Activated CD8-positive, alpha-beta memory T cell treated with anti-CD3 and anti-CD28 coated beads, Interleukin-2, amount 50 U/mL, for 24 hours (primary cell): ENCODE measurements around the gene NR2E3.

Experiments used
- DNase-seq: peaks from one replicate; pipeline ENCODE4 v3.0.0-alpha.2; 2020; ENCODE audit errors: extremely low read depth

Gene NR2E3

DNA sequence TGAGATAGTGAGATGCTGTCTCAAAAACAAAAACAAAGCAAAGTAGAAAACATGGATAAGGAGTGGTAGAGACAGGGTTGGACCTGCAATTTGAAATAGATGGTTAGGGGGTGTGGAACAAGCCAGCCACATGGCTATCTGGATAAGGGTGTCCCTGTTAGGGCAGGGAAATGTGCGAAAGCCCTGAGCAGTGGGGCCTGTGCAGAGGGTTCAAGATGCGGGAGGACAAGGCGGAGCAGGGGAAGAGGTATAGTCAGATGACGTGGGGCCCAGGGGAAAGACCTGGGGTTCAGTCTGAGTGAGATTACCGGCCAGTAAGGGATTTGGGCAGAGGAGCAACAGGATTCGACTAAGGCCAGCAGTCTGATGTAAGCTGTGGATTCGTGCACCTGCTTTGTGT lies 18.4 kb upstream of the NR2E3 start:
- no peak for DNase-seq

DNA sequence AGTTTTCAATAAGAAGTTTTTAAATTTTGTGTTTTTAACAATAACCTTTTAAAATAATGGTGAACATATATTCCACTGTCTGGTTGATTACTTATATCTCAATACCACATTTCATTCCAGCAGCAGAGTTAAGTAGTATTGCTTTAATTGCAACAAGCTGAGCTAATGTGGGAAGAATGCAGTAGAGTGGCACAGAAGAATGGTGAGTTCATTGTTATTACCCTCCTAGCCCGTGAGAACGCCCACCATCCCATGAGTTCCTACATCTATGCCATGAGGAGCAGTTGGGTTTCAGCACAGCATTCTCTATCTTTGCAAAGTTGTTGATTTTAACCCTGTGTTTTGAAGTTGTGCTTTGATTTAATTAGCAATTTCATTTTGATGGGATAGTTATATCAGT lies 17.8 kb upstream of the NR2E3 start:
- DNase-seq: no peak

DNA sequence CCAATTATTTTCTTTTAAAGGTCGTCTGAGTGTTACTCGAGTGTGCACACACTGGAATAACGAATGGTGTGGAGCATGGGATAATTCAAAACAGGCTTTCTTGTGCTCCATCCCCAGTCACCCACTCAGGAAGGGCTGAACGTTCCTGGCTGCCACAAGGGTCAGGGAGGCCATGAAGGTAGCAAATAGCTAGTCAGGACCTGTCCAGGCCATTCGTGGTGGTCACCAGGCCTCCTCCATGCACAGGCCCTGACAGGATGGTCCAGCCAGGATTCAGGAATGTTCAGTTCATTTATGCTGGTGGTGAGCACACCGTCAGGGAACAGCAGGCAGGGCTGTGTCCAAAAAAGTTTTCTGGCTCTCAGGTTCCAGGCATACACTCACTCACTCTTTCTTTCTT lies 11.7 kb upstream of the NR2E3 start:
- DNase-seq: no peak

DNA sequence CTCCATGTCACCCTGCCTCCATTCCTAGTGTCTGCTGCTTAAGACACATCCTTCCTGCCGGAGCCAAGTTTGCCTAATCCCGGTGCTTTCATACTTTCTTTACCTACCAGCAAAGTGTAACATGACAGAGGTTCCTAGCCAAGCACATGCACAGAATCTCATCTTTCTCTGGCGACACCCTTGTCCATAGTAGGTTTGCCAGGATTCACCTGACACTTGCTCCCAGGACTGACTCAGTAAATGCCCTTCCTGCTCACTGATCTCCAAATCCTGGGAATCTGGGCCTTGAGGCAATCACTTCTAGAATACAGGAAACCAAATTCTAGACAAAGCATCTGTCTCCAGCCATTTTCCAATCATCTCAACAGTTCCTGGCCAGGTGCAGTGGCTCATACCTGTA lies 10.2 kb upstream of the NR2E3 start:
- DNase-seq: no peak

DNA sequence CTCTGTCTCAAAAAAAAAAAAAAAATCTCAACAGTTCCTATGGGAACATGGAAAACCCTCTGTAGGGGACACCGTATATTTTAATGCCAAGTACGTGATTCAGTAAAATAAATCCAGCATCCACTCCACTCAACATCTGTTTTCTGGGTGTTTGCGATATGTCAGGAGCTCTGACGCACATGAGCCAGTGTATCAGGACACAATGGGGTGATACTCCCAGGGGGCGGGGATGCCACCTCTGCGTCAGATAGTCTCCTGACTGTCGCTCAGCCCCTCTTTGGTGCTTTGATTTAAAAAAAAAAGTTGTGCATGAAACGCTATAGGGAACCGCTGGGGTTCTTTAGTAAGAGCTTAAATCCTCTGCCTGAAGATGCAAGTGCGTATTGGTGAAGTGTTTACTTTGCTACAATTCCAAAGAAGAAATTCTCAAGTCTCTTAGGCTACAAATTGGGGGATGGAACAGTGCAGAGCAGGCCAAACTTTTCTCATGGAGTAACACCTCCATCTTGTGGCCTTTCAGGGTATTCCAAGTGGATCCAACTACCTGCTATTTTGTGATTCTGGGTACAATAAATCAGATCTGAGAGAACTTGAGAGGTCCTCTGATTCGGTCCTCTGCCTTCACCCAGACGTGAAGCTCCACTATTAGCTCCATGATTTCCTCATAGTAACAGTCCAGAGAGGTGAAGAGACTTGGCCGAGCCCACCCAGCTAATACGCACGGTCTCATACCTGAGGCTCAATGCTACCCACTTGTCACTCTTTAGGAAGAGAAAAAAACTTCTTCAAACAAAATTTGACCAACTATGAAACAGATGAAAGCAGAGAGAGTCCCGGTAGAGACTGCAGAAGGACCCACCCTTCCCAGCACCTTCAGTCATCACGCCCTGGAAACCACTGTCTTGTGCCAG lies 9.3 kb upstream of the NR2E3 start:
- DNase-seq: no peak

DNA sequence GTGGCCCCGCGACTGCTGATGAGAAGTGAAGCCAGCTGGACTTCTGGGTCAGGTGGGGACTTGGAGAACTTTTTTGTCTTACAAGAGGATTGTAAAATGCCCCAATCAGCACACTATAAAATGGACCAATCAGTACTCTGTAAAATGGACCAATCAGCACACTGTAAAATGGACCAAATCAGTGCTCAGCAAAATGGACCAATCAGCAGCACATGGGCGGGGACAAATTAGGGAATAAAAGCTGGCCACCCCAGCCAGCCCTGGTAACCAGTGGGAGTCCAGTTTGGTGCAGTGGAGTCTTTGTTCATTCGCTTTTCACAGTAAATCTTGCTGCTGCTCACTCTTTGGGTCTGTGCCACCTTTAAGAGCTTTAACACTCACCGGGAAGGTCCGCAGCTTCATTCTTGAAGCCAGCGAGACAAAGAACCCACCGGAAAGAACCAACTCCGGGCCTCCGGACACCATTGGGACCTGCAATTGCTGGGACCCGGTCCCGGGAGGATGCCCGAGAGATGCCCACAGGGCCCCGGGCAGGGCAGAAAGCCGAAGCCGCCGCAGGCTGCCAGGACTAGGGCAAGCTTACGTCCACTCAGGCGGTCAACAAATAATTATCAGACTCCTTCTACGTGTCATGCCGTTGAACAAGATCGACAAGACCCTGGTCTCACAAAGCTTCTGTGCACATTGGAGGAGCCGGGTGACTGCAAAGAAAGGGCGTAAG lies 8.3 kb upstream of the NR2E3 start:
- no peak for DNase-seq

DNA sequence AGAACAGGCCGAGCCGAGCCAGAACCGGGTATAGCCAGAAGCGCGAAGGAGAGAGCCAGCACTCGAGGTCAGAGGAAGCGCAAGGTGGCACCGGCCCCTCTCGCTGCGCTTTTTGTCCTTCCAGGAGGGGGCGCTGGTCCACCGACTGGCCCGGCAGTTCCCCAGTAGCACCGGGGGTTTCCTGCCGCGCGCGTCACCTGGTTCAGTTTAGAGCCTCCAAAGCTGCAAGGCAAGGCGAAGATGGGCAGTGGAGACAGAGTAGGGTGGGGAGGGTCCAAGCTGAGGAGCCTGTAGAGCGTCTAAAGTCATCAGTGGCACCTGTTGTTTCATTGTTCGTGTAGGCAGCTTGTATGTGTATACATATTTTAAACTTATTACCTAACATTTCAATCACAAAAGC lies 7.6 kb upstream of the NR2E3 start:
- DNase-seq: no peak

DNA sequence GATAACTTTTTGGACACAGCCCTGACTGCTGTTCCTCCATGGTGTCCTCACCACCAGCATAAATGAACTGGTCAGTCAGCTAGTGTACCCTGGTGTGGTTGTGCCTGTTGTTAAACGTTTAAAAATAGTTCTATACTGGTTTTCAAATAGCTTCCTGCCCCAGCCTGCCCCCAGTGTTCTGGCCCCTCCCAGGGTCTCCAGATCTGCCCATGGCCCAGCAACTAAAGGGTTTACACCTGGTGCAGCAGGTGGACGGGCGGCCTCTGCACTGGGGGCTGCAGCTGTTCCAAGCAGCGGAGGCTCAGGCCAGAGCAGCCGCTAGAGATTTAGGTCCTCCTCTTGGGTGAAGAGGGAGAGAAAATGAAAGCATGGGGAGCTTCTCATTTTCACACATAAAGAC lies 6.1 kb upstream of the NR2E3 start:
- no peak for DNase-seq

DNA sequence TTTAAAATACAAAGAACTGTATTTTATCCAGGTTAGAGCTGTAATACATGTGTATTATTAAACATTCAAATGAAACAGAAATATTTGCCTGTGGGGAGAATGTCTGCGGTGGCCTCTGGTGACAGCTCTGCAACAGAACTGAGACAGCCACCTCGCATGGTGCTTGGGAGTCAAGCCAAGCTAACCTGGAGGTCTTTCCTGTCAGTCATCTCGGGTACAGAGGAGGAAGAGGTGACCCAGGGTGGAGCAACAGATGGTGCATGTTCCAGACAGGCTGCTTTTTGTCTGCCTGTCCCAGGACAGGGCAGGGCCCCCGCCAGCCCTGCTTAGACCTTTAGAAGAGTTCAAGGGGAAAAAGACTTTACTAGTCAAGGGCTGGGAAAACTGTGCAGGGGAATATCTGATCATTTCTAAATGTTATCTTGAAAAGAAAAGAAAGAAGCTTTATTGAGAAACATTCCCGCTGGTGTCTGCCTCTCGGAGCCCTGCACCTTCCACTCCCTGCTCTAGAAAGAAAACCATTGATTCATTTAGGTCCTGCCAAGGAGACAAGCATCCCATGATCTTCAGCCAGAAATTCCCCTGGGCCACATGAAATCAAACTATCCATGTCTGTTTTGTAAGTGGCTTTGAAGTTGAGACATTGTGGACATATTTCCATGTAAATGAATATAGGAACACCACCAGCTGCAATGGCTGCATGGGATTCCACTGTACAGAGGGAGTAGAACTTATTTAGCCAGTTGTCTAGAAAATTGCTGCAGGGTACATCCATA lies 5.5 kb upstream of the NR2E3 start:
- no peak for DNase-seq

DNA sequence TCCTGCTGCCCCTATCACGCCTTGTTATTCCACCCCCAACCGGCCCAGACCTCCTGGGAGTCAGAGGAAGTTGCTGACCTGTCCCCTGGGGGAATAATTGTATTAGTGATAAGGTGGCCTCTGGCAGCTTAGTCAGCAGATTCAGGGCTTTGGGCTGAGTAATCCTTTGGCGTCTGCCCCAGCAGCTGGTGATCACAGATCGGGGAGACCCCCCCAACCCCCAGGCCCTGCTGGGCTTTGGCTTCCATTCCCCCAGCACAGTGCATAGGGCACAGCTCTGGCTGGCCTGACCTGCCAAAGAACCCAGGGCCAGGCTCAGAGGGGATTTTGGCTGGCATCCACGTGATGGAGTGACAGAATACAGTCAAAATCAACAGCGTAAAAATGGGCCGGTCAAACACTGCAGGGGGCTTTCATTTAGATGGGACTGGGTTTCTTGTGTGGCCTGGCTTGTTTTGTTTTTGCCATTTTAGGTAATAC lies 3.9 kb upstream of the NR2E3 start:
- no peak for DNase-seq

DNA sequence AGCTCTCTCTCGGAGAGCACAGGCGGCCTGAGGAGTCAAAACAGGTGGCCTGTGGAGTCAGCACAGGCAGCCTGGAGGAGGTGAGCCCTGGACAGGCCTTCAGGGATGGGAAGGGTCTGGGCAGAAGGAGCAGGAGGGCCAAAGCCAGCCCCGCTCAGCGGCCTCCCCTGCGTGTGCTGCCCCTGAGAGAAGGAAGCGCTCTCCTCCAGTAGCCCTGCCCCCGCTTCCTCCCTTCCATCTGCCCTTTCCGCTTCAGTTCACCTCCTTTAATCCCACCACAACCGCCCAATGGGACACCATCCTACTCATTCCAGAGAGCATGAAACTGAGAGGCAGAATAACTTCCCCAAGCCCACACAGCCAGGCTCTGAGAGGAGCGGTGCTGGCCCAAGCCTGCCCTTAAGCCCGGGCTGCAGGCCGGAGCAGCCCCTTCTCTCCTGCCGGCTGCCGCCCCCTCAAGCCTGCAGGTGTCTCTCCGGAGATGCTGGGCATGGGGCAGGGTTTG lies 3.2 kb upstream of the NR2E3 start:
- no peak for DNase-seq

DNA sequence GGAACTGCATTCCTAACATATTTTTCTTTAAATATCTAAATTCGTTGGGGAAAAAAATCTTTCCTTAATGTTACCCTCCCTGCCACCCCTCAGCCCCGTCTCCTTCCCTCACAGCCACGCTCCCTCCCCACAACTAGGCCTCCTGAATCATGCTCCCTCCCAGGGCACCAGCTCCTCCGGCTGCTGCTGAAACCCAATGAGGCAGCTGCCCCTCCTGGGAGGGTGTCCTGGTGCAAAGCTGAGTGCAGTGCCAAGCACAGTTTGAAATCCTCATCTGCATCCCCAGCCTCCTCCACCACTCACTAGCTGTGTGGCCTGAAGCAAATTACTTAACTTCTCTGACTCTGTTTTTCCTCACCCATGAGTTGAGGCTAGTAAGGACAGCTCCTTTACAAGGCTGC lies 2.7 kb upstream of the NR2E3 start:
- DNase-seq: no peak

DNA sequence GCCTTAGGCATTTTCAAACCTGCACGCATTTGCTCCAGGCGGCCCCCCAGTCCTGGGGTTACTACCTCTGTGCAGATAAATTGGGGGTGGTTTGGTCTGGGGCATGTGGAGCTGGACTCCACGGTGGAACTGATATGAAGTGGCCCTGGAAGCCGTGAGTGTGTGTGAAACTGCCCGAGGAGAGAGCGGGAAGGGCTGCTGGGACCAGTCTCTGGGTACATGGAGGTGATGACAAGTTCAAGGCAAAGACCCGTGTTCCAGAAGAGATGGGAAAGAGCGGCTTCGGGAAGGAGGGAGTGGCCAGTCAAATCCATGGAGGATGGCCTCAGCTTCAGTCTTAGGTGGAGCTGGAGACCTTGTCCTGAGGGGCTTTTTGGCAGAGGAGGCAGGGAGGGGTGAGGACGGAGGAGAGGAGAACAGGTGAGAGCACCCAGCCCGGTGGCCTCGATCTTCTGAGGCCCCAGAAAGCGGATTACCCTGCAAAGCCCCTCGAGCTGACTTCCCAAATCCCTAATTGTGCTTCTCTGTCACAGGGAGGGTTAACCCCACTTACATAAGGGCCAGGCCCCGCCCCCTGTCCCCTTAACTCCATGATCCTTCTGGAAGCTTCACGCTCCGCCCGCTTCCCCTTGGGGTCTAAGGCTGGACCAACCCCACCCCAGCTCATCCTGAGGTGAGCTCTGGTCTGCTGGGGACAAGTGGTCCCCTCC lies 1.9 kb upstream of the NR2E3 start:
- DNase-seq: no peak

DNA sequence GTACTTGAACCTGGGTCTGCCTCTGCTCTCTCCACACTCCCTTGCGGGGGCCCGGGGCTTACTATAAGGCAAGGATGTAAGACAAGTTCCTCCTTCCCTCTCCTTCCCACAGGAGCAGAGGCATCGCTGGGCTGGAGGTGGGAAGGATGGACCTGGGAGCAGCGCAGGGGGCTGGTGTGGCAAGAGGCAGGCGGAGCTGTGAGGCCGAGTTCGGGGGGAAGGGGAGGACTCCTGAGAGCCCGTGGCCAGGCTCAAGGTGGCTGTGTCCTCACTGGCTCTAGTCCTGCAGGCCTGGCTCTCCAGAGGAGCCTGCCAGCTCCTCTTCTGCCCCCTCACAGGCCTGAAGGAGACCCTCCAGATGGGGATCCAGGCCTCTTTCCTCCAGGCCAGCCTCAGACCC lies 1.0 kb upstream of the NR2E3 start:
- DNase-seq: no peak

DNA sequence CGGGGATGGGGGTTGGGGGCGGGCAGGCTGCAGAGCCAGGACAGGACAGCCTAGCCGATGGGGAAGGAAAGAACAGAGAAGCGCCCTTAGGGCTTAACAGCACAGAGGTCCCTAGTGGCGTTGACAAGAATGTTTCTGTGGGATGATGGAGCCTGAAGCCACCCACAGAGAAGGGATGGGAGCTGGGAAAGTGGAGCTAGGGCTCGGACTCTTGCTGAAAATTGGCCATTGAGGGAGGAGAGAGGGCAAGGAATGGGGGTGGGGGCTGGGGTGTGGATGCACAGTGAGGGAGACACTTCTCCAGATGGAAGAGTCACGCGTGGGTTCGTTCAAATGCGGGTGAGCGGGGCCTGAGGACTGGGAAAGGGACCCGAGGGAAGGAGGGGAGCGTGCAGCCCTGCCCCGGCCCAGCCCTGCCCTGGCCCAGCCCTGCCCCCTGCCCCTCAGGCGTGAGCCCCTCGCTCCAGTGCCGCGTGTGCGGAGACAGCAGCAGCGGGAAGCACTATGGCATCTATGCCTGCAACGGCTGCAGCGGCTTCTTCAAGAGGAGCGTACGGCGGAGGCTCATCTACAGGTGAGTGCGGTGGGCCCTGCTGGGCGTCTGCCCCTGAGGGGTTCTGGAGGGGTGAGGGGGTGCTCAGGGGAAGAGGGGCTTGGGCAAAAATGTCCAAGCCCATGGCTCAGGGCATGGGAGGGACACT lies 832 bp downstream of the NR2E3 start:
- DNase-seq: no peak

DNA sequence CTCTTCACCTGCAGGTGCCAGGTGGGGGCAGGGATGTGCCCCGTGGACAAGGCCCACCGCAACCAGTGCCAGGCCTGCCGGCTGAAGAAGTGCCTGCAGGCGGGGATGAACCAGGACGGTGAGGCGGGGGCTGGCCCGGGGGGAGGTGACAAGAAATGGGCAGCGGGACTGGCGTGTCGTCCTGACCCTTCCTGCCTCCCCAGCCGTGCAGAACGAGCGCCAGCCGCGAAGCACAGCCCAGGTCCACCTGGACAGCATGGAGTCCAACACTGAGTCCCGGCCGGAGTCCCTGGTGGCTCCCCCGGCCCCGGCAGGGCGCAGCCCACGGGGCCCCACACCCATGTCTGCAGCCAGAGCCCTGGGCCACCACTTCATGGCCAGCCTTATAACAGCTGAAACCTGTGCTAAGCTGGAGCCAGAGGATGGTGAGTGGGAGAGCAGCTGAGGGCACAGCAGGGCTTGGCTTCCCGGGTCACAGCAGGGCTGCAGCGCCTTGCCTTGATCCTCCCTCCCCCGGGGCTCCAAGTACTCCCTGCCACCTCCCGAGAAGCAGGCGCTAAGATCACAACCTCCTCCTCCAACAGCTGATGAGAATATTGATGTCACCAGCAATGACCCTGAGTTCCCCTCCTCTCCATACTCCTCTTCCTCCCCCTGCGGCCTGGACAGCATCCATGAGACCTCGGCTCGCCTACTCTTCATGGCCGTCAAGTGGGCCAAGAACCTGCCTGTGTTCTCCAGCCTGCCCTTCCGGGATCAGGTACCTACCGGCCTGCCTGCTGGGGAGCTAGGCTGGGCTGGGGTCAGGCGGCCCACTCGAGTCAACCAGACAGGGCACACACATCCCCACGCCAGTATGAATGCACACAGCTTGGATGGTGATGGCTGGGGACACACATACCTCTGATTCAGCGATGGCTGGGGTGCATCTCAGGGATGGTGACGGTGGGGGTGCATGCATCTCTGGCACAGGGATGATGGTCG lies 1.7 kb downstream of the NR2E3 start:
- DNase-seq: no peak

DNA sequence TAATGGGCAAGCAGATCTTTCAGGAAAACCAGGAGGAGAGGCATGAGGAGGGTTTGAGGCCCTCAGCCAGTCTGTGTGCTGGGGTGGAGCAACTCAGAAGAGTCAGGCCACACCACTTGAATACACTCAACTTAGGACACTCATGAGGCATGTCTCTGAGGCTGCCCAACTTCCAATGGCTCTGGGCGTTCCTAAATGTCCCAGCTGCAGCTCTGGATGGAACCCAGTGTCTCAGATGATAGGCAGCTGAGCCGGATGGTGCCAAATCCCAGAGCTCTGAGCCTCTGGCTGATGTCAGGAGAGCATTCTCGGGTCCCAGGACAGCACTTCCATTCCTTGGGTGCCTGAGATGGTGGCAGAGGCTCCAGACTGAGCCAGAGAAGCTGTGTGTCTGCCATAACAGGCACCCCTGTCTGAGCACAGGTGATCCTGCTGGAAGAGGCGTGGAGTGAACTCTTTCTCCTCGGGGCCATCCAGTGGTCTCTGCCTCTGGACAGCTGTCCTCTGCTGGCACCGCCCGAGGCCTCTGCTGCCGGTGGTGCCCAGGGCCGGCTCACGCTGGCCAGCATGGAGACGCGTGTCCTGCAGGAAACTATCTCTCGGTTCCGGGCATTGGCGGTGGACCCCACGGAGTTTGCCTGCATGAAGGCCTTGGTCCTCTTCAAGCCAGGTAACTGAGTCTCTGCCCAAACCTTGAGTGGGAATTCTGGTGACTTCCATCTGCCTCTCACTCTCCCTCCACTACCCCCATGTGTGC lies 2.8 kb downstream of the NR2E3 start:
- no peak for DNase-seq

DNA sequence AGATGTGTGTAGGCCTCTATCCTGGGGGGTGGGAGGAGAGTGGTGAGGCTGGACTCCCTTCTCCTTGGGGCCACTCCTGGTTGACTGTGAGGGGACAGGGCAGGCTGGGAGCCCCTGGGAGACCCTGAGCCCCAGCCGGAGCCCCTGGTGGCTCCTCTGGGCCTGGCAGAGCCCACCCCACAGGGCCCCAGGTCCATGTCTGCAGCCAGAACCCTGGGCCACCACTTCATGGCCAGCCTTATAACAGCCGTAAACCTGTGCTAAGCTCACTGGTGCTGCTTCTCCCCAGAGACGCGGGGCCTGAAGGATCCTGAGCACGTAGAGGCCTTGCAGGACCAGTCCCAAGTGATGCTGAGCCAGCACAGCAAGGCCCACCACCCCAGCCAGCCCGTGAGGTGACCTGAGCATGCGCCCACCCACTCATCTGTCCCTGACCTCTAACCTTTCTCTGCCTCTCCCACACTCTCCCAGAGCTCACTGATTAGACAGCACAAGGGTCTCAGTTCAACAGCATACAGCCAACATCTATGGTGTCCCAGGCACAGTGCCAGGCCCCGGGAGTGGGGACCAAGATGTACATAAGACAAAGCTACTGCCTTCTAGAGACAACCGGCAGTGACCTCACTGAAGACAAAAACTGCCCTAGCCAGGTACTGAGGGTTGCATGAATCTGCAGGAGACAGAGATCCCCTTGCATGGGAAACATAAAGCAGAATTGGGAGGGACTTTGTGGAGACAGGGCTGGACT lies 3.5 kb downstream of the NR2E3 start:
- no peak for DNase-seq
